Pancreas (tissue), 10 donors: ENCODE data around the gene EPHA4. TPM values are rescaled to one million over a fixed set of nuclear protein-coding genes. Genes with fewer than 3 reads are reported as not detected.

Experiments
- ATAC-seq, 4 donors: fragments of 200-7000 bp; cut with Tn5 transposase; one replicate each; pipeline versions ENCODE4 v1.8.0 to v1.9.1; 2020; ENCODE audit warnings: mild to moderate bottlenecking in 4 of 4, moderate library complexity in 4 of 4
- DNase-seq, 6 donors: peaks; one replicate each; pipeline ENCODE4 v3.0.0-alpha.2; 2020
- FAIRE-seq: peaks from 2 replicates; lab custom pipeline; 2012; peaks lifted over from hg19 to GRCh38; lab: Jason Lieb, UNC
- H3K27ac ChIP-seq, 4 donors: fragments of 200-600 bp; sonication (generic); 1 replicate in 3 of 4; 2 replicates in 1 of 4; pipeline versions ENCODE4 v1.5.0 to v1.8.0; 2020
- H3K27me3 ChIP-seq, 4 donors: fragments of 200-600 bp; one replicate each; pipeline ENCODE4 v1.8.0; 2021
- H3K36me3 ChIP-seq, 3 donors: fragments of 200-600 bp; sonication (generic) in 1 of 3; one replicate each; pipeline versions ENCODE4 v1.5.0 to v1.8.0; 2020 to 2021
- H3K4me1 ChIP-seq, 3 donors: fragments of 200-600 bp; one replicate each; pipeline ENCODE4 v1.8.0; 2021
- H3K4me3 ChIP-seq, 4 donors: fragments of 200-600 bp; sonication (generic) in 2 of 4; one replicate each; pipeline versions ENCODE4 v1.5.0 to v1.8.0; 2020 to 2021
- H3K9me3 ChIP-seq, 4 donors: fragments of 200-600 bp; one replicate each; pipeline ENCODE4 v1.8.0; 2021
- WGBS, 2 donors: extraction: QIAGEN DNeasy Blood & Tissue Kit; methylation state at CpG; one replicate each; pipeline ENCODE4 v1.1.7; 2013; 5-methylcytosine and 5-hydroxymethylcytosine counted together
- intact Hi-C, 3 donors: fragments of 100-400 bp; cut with DNase I; formaldehyde crosslinking; loops; one replicate each; pipeline versions ENCODE4 v1.11.1 to v1.14.2; 2022
- polyA plus RNA-seq, 2 donors: library from polyadenylated mRNA; stranded (reverse); fragments of 200-250 nt; gene quantifications; one replicate each; pipeline ENCODE4 v1.2.3, GENCODE V29; 2013
- total RNA-seq, 6 donors: library from RNA; stranded (reverse); fragmentation: NEBNext Ultra II Directional in 4 of 6; extraction: Animal tissue kit (Norgen Biotek cat#: 25700) in 4 of 6; gene quantifications; one replicate each; pipeline versions ENCODE4 v1.2.1 to v1.2.4, GENCODE V29; 2021 to 2023
- TF ChIP-seq, protein P1 (sequence below), 4 donors: fragments of 200-600 bp; sonication (generic) in 3 of 4; IDR thresholded peaks; one replicate each; pipeline versions ENCODE4 v1.5.0 to v1.8.0; 2021; ENCODE audit warnings: antibody characterized with exemption in 4 of 4
- donor health status: healthy with polysubstance abuse.
- donor health status: DM: no; HTN: no; CAD: no; lungs with moderate emphysema.
- donor health status: DM: no; HTN: no; CAD: no.
- donor health status: control.
- donor health status: control.
- donor health status: Bipolar disorder and iron deficiency.
- donor health status: DM: yes; HTN: yes; CAD: no.
- donor health status: DM: no; HTN: no; CAD: no.
- donor health status: DM: no; HTN: no; CAD: no.
- donor health status: DM: yes; HTN: yes; CAD: no.

The EPHA4 gene
- total and polyA plus RNA-seq, 8 donors = 1.1 to 2.3 (median 1.4) TPM

GRCh38 chr2:221431477-221431876 lies 140.6 kb downstream of the EPHA4 start:
- 81 to 85% methylated on average over 3 of the region's 3 CpGs for WGBS, 2 donors
- TF ChIP-seq, protein P1, sequence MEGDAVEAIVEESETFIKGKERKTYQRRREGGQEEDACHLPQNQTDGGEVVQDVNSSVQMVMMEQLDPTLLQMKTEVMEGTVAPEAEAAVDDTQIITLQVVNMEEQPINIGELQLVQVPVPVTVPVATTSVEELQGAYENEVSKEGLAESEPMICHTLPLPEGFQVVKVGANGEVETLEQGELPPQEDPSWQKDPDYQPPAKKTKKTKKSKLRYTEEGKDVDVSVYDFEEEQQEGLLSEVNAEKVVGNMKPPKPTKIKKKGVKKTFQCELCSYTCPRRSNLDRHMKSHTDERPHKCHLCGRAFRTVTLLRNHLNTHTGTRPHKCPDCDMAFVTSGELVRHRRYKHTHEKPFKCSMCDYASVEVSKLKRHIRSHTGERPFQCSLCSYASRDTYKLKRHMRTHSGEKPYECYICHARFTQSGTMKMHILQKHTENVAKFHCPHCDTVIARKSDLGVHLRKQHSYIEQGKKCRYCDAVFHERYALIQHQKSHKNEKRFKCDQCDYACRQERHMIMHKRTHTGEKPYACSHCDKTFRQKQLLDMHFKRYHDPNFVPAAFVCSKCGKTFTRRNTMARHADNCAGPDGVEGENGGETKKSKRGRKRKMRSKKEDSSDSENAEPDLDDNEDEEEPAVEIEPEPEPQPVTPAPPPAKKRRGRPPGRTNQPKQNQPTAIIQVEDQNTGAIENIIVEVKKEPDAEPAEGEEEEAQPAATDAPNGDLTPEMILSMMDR (IDR thresholded peaks at IDR 0.05) = no peak
- Histone ChIP-seq H3K9me3 (no peaks in the 10 kb centered on the region), H3K36me3 (no peaks in the 10 kb centered on the region), H3K27ac (no peak overlapping the region), H3K27me3 (no peaks in the 10 kb centered on the region), H3K4me3 (no peak overlapping the region), H3K4me1 (no peaks in the 10 kb centered on the region)
- peak in 2 of 4 donors; percentile 43 to 62 for ATAC-seq
- FAIRE-seq = no peak
- DNase-seq = no peak
- intact Hi-C loops = no loop called here

- Histone ChIP-seq H3K27ac (no peak overlapping the region), H3K4me3 (no peak overlapping the region), H3K27me3 (no peaks in the 10 kb centered on the region), H3K4me1 (no peaks in the 10 kb centered on the region), H3K9me3 (no peaks in the 10 kb centered on the region), H3K36me3 (no peaks in the 10 kb centered on the region)
- 82 to 89% methylated on average over 7 of the region's 7 CpGs for WGBS, 2 donors
- peak in 4 of 6 donors; percentile 15 to 34 (median 24) for DNase-seq
- peak in 3 of 4 donors; percentile 42 to 79 (median 54) for ATAC-seq
- TF ChIP-seq, protein P1 (IDR thresholded peaks at IDR 0.05) = no peak
- FAIRE-seq = no peak
- intact Hi-C loops = no loop called here
These were observed 142.2 kb downstream of the EPHA4 start for GRCh38 chr2:221429741-221430491.

DNA sequence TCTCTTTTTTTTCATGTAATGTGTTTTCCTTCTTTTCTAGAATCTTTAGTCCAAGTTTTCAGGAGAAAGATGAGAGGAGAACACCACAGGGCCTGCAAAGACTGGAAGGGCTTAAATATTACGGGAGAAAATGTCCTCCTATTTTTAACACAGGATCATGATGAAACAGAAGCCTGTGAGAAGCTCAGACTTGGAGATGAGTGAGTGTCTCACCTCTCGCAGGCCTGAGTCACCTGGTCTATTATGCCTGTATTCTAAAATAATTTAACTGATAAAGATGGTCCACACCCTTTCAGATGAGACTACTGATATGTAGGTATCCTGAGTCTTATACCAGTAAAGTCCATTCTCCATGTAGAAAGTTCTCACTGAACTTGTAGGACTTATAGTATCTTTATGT lies 143.2 kb downstream of the EPHA4 start:
- intact Hi-C loops = no loop called here
- TF ChIP-seq, protein P1 (IDR thresholded peaks at IDR 0.05) = no peak
- DNase-seq = no peak

DNA sequence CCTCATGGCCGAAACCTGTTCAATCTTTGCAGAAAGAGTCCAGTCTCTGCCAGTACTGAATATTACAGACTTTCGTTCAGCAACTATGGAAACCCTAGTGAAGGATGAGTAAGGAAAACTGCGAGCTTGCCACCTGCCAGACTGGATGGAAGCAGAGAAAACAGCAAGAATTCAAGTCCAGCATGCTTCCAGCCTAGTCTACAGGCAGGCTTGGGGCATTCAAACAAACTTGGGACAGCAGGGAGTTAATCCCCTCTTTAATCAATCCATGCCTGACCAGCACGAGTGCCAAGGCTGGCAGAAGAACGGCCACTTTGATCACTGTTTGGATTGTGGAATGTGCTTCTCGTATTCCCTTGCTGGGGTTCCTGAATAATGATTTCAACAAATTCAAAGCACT lies 145.2 kb downstream of the EPHA4 start:
- ATAC-seq = peak in 1 of 4 donors; percentile 43
- DNase-seq = no peak
- H3K4me1 ChIP-seq = no peaks in the 10 kb centered on the region
- FAIRE-seq = no peak
- TF ChIP-seq, protein P1 (IDR thresholded peaks at IDR 0.05) = no peak
- H3K9me3 ChIP-seq = no peaks in the 10 kb centered on the region
- no peak overlapping the region for H3K27ac ChIP-seq
- 52 to 54% methylated on average over 6 of the region's 6 CpGs for WGBS, 2 donors
- H3K36me3 ChIP-seq = no peaks in the 10 kb centered on the region
- intact Hi-C loops = no loop called here
- no peaks in the 10 kb centered on the region for H3K27me3 ChIP-seq
- no peak overlapping the region for H3K4me3 ChIP-seq

More for the DNA sequence above, 143.2 kb downstream of the EPHA4 start:
- ATAC-seq (no peak), FAIRE-seq (no peak)
- no peak overlapping the region for H3K4me3 ChIP-seq
- WGBS, 2 donors = 90 to 93% methylated on average over 2 of the region's 2 CpGs
- H3K27ac ChIP-seq = no peak overlapping the region
- no peaks in the 10 kb centered on the region for H3K27me3 ChIP-seq
- H3K36me3 ChIP-seq = no peaks in the 10 kb centered on the region
- H3K9me3 ChIP-seq = no peaks in the 10 kb centered on the region
- no peaks in the 10 kb centered on the region for H3K4me1 ChIP-seq

DNA sequence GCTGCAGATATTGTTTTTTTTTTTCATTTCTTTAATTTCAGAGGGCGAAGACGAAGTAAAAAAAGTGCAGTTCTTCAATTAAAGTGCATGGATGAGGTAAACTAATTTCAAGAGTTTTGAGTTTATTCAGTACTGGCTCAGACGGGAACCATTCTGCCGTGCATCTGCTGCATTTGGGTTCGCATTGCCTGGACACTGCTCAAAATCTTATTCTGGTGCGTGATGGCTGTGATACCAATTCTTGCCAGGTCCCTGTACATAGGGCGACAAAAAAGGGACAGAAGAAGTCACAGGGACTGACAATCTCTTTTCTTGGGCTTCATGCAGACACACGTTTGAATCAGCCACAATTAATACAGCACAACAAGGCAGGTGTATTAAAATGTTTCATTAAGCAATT lies 146.2 kb downstream of the EPHA4 start:
- ATAC-seq (no peak), FAIRE-seq (no peak), DNase-seq (no peak)
- TF ChIP-seq, protein P1 (IDR thresholded peaks at IDR 0.05) = no peak
- intact Hi-C loops = no loop called here
- Histone ChIP-seq H3K9me3 (no peaks in the 10 kb centered on the region), H3K4me1 (no peaks in the 10 kb centered on the region), H3K36me3 (no peaks in the 10 kb centered on the region), H3K4me3 (no peak overlapping the region), H3K27me3 (no peaks in the 10 kb centered on the region), H3K27ac (no peak overlapping the region)
- WGBS, 2 donors = 82 to 87% methylated on average over 8 of the region's 8 CpGs
